ENCODE measurements around the gene ADCYAP1.

ADCYAP1 gene

DNA sequence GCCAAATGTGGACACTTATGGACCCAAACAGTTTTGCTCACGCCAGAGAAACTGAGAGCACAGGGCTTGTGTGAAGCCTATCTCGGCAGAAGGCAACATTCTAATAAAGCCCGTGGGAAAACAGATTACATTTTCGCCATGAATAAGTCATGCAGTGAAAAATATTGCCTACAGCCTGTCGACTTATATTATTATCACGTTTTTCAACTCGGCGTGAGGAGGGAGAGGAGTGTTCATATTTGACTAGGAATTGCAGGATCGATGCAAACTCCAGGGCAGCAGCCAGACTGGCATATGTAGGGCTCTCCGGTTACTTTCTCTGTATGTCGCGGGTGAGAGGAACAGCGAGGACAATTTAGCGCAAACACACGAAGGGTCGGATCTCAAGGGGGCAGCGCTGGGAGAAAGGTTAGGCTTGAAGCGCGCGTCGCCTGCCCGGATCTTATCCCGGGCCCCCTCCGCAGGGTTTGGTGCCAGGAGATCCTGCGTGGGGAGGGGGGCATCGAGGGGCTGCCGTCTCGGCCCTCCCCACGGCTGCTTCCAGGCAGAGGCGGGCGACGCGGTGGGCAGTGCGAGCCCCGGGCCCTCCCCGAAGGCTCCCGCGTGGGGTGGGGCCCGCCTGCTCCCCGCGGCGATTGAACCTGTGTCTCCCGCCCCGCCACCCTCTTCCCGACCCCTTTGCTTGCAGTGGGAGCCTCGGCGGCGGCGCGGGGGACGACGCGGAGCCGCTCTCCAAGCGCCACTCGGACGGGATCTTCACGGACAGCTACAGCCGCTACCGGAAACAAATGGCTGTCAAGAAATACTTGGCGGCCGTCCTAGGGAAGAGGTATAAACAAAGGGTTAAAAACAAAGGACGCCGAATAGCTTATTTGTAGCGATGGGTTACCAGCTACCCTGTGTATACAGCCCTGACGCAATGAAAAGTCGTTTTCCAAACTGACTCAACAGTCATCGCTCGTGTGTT lies 4.4 kb downstream of the ADCYAP1 start:
- DNase-seq = no peak

DNA sequence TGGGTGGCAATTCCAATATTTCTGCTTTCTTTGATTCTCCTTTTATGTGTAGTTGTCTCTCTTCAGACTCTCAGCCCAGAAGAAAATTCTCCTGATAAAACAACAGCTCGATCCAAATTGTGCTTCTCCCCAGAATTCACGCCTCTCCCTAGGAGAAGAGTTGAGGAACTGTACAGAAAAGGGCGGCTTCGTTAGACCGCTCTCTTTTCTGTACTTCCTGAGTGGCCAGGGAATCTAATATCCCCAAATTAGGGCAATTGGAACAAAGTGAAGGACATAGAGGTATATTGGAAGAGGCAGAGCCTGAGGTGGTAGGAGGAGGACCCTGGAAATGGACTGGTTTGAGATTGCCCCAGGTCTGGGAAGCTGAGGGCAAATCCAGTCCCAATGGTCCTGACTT lies 5.6 kb downstream of the ADCYAP1 start:
- no peak for DNase-seq

DNA sequence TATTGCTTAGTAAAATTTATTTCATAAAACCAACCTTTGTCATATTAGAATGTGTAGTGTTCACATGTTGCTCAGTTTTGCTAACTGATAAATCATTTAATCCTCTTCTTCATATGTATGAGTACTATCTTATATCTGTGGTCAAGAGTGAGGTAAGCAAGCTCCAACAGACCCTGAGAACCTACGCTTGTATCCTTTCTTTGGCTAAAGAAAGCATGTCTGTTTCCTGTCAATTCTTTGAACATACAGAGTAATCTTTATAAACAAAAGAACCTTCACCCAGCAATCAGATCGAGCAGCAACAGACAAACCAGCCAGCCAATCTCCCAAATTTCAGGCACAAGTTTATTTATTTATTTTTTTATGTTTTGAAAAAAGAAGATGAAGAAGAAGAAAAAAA lies 6.4 kb downstream of the ADCYAP1 start:
- no peak for DNase-seq

DNA sequence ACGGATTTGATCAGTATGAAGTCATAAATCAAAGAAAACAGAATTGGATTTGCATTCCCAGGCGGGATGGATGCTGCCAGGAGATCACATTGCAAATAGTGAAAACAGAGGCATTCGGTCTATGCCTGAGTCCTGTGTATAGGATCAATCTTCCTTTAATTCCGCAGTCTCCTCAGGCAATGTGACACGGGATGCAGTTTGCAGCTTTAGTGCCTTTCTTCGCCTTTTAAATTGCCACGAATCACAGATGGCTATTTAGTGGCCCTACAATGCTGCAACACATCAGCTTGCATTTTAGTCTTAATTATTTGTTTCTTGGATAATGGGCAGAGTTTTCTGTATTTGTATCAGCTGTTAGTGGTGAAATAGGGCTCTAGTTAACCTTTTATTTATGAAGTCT lies 6.8 kb downstream of the ADCYAP1 start:
- DNase-seq = no peak

DNA sequence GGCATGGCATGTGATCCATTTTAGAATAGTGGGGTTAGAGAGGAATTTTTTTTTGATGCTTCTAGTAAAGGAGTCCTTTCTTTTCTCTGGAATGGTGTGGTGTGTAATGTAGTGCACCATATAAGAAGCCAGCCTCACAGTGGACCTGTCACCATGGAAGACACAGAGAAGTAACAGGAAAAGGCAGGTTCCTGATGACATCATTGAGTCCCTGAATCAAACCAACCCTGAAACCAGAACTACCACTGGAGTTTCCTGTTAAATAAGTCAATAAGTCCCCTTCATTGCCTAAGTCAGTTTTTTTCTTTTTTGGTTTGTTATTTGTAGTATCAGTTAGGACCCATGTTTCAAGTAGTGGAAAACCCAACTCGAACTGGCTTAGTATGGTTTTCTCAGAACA lies 11.9 kb downstream of the ADCYAP1 start:
- no peak for DNase-seq

DNA sequence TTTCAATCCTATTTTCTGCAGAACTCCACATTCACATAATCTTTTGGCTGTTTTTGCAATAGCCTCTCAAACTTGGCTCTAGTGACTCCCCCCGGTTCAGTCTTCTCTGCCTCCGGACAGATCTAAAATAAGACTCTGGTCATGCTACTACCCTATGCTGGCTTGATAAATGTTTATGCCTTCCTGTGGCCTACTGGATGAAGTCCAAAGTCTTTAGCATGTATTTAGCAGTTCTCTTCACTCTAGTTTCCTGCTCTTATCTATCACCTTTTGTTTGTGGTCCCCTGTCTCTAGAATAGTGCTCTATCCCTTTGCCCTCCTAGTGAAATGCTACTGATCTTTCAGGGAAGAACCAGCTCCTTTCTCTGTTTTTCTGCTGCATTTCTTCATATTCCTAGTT lies 14.4 kb downstream of the ADCYAP1 start:
- no peak for DNase-seq

DNA sequence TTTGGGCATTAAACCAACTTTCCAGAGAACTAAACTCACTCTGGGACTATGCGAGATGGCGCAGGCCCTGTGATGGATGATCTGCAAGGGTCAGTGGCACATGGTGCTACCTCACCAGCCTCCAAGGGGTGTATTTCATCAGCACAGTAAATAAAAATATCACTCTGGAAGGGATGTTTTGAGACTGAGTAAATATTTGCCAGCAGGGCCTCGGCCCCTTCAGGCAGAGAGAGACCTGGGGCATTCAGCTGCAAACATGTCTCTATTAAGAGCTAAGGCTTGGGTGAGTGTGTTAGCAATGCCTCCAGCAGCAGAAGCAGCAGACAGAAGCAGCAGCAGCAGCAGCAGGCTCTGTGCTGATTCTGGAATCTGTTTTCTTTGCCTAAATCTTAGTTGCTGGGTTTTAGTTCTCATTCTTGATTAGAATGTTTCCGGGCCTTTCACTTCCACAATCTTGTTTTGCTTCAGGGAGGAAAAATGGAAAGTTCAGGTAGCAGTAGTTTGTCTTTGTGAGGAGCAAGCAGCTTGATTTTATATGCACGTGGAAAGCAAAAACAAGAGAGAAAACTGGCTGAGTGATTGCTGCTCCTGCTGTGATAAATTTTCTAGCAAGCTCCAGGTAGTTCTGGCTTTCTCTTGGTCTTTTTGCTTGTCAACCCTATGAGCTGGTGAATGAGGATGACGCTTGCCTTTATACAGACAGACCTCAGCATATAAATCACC lies 18.6 kb downstream of the ADCYAP1 start:
- no peak for DNase-seq

DNA sequence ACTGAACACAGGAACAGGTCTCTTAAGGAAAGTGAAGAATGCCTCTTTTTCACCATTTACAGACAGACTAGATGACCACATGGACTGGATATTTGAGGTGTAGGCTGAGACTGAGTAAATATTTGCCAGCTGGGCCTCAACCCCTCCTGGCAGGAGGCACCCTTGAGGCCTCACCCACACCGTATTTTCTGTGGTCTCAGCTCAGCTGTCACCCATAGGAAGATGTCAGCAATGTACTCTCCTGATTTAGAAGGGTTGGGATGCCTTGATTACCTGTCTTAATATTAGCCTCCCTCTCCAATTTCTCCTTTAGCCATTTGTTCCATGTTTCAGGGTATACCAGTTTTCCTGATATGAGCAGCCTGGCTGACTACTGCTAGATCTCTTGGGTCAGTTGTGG lies 20.3 kb downstream of the ADCYAP1 start:
- DNase-seq = no peak

DNA sequence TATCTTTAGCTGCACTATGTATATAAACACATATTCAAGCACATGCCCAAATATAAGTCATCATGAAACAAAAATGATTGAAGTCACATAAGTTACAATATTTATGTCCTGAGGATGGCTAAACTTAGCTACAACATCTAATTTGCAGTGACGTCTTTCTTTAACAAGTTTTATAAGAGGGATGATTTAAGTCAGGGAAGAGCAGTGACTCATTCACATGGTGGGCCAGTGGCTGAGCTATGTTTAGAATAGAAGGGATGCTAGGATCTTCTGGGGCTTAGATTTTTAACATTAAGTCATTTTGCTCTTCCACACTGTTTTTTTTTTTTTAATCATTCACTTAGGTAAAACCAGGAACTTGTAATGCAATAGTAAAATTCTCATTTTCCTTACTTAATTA lies 22.3 kb downstream of the ADCYAP1 start:
- DNase-seq = no peak

DNA sequence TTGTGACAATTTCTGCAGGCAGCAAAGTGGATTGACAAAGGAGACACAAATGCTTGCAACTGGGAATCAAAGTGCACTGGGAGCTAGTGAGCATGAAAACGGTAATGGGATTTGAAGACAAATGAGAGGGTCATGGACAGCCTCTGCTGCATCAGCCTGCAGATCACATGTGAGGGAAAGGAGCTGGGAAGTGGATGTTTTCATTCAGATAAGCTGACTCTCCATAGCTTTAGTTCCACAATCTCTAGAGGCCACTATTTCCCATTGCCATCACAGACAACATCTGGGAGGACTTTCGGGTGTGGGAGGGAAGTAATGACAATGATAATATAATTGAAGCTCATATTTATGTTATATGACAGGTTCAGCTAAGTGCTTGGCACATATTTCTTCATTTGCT lies 28.4 kb downstream of the ADCYAP1 start:
- no peak for DNase-seq

DNA sequence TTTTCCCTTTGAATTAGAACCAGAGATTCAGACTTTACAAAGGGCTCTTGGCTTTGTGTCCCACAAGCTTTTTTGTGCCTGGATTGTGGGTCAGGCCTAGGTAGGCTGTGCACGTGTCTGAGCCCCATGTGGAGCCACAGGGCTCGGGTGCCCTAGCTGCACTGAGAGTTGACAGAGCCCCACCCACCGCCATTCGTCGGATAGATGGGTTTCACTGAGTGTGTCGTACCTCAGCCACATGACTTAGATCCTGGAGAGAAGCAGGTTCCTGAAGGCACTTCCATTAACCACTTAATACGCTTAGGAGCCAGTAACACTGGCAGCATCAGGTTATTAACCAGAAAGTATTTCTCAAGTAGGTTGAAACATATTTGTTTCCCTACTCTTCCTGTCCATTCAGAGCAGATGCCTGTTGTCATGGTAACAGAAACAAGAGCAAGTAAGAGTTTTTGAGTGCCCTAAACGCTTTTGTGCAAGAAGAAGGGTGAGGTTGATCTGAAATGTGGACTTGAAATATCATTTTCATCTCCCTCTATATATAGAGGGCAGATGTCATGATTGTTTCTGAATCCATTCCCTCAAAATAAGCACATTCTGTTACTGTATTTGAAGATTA lies 30.0 kb downstream of the ADCYAP1 start:
- DNase-seq = no peak

DNA sequence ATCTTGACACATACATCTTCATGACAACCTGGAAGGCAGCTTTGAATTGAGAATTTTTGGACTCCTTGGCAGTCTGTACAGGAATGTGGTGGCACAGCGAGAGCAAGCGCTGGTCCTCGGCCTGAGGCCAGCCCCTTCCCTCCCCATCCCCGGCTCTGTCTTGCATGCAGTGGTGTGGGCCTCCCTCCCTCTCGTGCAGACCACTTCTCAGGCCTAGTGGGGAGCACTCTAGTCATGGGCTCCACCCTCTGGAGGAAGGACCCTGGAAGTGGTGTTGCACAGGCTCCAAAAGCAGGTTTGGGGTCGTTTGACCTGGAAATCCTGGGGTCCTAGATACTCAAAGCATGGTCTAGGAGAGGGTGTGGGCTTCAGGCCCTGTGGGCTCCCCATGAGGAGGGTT lies 32.3 kb downstream of the ADCYAP1 start:
- DNase-seq = no peak

DNA sequence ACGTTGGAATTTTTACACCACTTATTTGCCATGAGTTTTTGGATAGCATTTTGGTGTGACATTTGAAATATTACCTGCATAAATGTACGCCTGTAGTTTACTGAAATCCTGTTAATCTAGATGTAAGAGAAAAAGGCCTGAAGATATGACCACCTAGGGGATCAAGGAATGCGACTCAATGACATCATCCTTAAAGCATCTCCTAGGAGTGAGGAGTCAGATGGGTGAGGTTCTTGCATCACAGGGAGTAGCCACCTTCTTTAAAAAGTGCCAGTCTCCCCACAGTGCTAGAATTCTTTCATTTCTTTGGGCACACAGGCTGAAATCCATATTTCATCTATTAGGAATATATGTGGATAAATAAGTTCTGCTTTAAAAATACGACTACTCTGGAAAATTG lies 34.5 kb downstream of the ADCYAP1 start:
- DNase-seq = no peak

DNA sequence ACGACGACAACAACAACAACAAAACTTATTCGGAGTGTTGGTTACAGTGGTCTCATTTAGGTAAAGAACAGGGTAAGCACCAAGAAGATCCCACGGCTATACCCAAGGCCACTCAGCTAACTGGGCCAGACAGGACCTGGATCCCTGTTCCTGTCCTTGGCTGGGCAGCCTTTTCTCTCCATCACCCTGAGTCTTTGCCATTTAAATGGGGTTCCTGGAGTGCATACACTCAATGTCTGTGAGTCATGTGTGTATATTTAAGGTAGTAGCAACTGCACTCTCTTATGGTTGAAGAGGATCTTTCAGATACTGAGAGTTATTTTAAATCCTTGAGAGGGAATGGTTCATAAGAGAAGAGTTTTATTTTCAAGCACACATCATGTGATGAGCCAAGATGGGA lies 35.3 kb downstream of the ADCYAP1 start:
- DNase-seq = no peak

DNA sequence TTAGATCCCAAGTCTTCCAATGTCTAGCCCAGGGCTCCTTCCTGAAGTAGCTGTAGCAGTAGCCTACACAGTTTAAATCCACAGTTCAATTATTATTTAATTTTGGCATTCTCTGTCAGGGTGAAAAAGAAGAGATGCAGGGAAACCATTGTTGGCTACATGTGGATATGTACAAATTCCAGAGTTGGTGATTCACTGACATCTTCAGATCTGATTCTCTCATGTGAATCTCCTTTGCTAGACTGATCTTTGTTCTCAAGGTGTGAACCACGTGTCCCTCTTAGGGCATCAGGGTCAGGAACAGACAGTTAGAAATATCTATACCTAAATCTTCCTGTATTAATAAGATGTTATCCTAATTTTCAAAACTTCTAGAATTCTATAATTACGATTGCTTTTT lies 36.7 kb downstream of the ADCYAP1 start:
- DNase-seq = no peak

DNA sequence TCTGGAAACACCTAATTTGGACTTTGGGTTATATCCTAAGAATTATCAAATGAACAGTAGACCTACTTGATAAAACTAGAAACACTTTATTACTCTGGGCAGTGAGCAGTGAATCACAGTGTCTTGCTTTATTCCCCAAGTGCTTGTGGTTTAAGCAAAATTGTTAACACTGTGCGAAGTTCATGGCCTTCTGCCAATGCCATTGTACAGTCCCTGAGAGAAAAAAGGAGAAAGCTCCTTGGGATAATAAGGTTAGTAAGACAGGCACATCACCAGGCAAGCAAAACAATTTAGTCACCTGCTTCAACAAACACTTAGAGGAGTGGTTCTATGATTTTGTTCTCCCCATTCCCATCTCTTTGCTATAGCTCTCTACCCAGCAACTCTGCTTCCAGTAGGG lies 39.8 kb downstream of the ADCYAP1 start:
- no peak for DNase-seq

DNA sequence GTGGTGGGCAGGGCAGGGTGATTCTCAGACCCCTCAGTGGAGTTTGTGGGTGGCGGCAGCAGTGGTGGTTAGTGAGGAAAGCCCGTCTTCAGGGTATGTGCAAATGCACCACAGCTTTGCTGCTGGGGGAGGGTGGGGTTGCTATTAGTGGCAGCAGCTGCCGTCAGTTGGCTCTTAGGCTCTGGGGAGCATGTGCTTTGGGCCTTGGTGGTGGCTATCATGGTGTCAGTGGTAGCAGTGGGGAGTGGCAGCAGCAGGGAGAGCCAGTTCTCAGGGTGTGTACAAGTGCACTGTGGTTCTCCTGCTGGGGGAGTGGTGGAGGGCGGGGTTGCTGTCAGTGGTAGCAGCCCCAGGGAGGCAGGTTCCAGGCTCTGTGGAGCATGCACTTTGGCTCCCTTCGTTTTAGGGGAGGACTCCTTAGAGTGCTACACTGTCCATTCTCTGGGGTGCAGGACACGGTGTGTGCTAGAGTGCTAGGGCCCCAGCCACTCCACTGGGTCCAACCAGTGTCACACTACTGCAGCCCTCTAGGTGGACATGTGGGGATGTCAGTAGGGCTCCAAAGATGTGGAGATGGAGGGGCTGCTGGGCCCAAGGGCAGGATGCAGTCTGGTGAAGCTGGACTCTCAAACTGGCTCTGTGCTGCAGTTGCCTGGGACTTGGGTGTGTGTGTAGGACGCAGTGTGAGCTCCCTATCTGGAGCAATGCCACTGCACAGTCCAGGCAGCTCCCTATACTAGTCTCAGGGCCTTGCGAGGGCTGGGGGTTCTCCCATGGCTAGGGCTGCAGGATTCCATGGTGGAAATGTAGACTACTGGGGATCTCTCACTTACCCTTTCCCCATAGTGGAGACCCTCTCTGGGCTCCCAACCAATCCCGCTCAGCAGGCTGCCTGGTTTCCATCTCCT lies 45.3 kb downstream of the ADCYAP1 start:
- DNase-seq = no peak

DNA sequence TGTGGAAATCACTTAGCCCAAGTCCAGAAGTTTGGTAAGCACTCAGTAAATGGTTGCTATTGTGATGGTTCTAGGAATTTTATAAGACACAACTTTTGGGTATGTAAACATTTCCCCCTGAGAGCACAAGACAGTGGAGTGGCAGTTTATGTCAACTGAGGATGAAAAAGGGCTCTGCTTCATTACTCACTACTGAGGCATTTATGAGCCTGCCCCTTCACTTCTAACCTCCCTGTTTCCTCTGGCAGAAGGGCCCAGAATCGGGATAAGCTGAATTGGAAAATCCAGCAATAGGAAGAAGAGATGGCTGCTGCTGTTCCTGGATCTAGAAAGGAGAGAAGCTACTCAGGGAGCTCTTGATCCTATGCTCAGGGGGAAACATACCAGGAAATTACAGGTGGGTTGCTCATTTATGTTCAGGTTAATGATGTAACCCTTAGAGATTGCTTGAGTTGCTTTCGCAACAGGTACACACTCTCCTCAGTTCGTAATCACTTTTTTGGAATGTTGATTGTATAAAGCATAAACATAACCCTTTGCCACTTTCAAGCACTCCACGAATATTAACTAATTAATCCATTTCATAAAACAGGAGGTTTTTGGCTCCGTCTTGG lies 46.3 kb downstream of the ADCYAP1 start:
- DNase-seq = no peak

DNA sequence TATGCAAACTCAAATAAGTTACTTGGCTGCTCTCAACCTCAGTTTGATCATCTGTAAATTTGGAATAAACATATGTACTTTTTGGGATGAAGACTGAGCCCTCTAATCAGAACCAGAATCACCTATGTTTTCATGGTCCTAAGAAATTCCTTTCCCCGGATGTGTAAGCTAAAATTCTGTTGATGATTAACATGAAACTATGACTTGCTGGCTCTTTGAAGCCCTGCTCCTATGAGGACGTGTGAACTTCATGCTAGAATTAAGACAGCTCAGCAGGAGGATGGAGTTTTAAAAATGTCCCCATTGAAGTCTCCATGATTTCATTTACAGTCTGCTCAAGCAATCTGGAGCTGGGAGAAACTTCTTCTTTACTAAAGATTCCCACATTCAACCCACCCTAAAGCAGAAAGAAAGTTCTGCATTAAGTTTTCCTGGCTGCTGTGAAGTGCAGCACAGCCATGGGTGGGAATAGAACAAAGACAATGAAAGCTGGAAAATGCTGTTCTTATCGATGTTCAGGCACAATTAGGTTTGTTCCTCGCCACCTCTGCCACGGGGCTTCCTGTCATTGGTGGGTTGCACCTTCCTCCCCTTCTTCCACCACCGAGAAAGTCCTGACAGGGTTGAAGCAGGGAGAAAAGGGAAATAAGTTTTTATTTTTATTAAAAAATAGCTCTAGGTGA lies 50.9 kb downstream of the ADCYAP1 start:
- DNase-seq = no peak

DNA sequence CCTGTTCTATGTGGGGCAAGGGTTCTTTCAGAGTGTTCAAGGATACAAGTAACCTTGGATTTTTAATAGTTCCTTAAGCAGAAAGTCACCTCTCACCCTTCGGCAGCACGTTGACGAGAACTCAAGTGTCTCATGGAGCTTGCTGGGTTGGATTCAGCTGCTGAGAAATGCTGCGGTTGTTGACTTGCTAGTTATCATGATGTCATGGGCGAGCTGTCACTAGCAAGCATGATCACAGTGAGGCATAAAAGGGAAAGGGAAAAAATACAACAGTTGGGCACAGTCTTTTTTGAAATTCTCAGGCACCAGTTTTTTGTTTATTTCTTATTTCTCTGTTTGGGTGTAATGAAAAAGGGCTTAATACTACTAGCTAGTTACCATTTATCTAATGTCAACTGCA lies 53.2 kb downstream of the ADCYAP1 start:
- no peak for DNase-seq
